H1 (cell line): ENCODE data around the gene MAML1. TPM values are rescaled to one million over a fixed set of nuclear protein-coding genes. Genes with fewer than 3 reads are reported as not detected.

Source experiments
- CTCF ChIA-PET: fragments of 300-600 bp; sonication (Branson Sonifier 250); formaldehyde crosslinking; loops from one replicate; lab custom pipeline; 2021; ENCODE audit not compliant: partially characterized antibody; lab: Charles Lee
- POLR2A ChIA-PET: fragments of 300-600 bp; sonication (Branson Sonifier 250); formaldehyde crosslinking; loops from one replicate; lab custom pipeline; 2021; ENCODE audit warnings: inconsistent platforms; ENCODE audit not compliant: partially characterized antibody; lab: Charles Lee
- DNase-seq, 2 experiments: peaks; one replicate each; pipeline versions ENCODE4 v3.0.0 to v3.0.0-alpha.2; 2010 to 2022; ENCODE audit warnings: low spot score in 2 of 2, low read depth in 1 of 2, mixed read lengths in 1 of 2
- FAIRE-seq: peaks from 2 replicates; lab custom pipeline; 2011; peaks lifted over from hg19 to GRCh38; lab: Jason Lieb, UNC
- H2AFZ ChIP-seq: 2 replicates; pipeline ENCODE4 v1.8.1; 2012; ENCODE audit warnings: low read length, inconsistent platforms
- H2AK5ac ChIP-seq: 2 replicates; pipeline ENCODE4 v1.6.1; 2013; ENCODE audit warnings: low read depth, low read length
- H2BK120ac ChIP-seq: replicated peaks from 2 replicates; pipeline ENCODE3; 2013; ENCODE audit warnings: low read depth, low read length, inconsistent platforms
- H2BK12ac ChIP-seq: 2 replicates; pipeline ENCODE4 v1.6.1; 2013; ENCODE audit warnings: low read depth, low read length
- H2BK15ac ChIP-seq: 2 replicates; pipeline ENCODE4 v1.6.1; 2013; ENCODE audit warnings: low read length
- H2BK20ac ChIP-seq: 2 replicates; pipeline ENCODE4 v1.6.1; 2013; ENCODE audit warnings: low read length
- H2BK5ac ChIP-seq: 2 replicates; pipeline ENCODE4 v1.6.1; 2013; ENCODE audit warnings: low read depth, low read length
- H3K14ac ChIP-seq: 2 replicates; pipeline ENCODE4 v1.6.1; 2013; ENCODE audit warnings: inconsistent platforms; ENCODE audit not compliant: insufficient read length
- H3K18ac ChIP-seq: 2 replicates; pipeline ENCODE4 v1.6.1; 2013; ENCODE audit warnings: low read length; ENCODE audit errors: extremely low read depth
- H3K23ac ChIP-seq: 2 replicates; pipeline ENCODE4 v1.6.1; 2013; ENCODE audit warnings: inconsistent platforms; ENCODE audit not compliant: insufficient read length
- H3K23me2 ChIP-seq: 2 replicates; pipeline ENCODE4 v1.6.1; 2013; ENCODE audit warnings: low read depth, low read length
- H3K27ac ChIP-seq: 2 replicates; pipeline ENCODE4 v1.6.1; 2011; ENCODE audit warnings: low read depth, low read length, inconsistent platforms
- H3K27me3 ChIP-seq, 4 experiments: replicated peaks in 1 of 4; 1 replicate in 1 of 4; 2 replicates in 3 of 4; pipeline versions ENCODE4 v1.6.1 to v1.8.1; 2011 to 2013; ENCODE audit warnings: low read length in 3 of 4, mild to moderate bottlenecking in 3 of 4, inconsistent platforms in 2 of 4, mixed read lengths in 2 of 4, moderate library complexity in 1 of 4; ENCODE audit not compliant: control insufficient read depth in 3 of 4, insufficient read depth in 3 of 4; ENCODE audit errors: extremely low read depth in 1 of 4
- H3K36me3 ChIP-seq, 4 experiments: 2 replicates each; pipeline versions ENCODE4 v1.6.1 to v1.8.1; 2011 to 2013; ENCODE audit warnings: mild to moderate bottlenecking in 4 of 4, low read length in 3 of 4, moderate library complexity in 2 of 4, control low read depth in 1 of 4, inconsistent platforms in 1 of 4; ENCODE audit not compliant: insufficient read depth in 4 of 4, control insufficient read depth in 2 of 4
- H3K4ac ChIP-seq: replicated peaks from 2 replicates; pipeline ENCODE3; 2013; ENCODE audit warnings: low read length, low read depth, mixed read lengths, inconsistent platforms; ENCODE audit not compliant: insufficient read length
- H3K4me1 ChIP-seq, 4 experiments: replicated peaks in 1 of 4; 1 replicate in 1 of 4; 2 replicates in 3 of 4; pipeline versions ENCODE4 v1.6.1 to v1.8.1; 2011 to 2013; ENCODE audit warnings: low read length in 3 of 4, inconsistent platforms in 2 of 4, mixed read lengths in 1 of 4; ENCODE audit not compliant: insufficient read depth in 4 of 4, control insufficient read depth in 3 of 4
- H3K4me2 ChIP-seq, 2 experiments: 2 replicates each; pipeline versions ENCODE4 v1.6.1 to v1.8.1; 2011 to 2013; ENCODE audit warnings: low read depth in 2 of 2, low read length in 2 of 2, control low read depth in 1 of 2, inconsistent platforms in 1 of 2, mild to moderate bottlenecking in 1 of 2; ENCODE audit not compliant: insufficient read depth in 1 of 2
- H3K4me3 ChIP-seq, 4 experiments: fragments of 200-600, 300-600 bp in 1 of 4; sonication (generic), shearing (Covaris generic), sonication (Bioruptor Twin) in 1 of 4; 2 replicates each; pipeline versions ENCODE4 v1.5.1 to v1.8.1; 2011 to 2016; ENCODE audit warnings: low read length in 4 of 4, low read depth in 3 of 4, control low read depth in 2 of 4, inconsistent platforms in 2 of 4, mild to moderate bottlenecking in 2 of 4, mixed read lengths in 1 of 4, moderate library complexity in 1 of 4; ENCODE audit not compliant: insufficient read depth in 2 of 4; ENCODE audit errors: extremely low read depth in 1 of 4
- H3K56ac ChIP-seq: replicated peaks from 2 replicates; pipeline ENCODE3; 2013; ENCODE audit warnings: low read depth, mild to moderate bottlenecking, mixed read lengths, low read length, inconsistent platforms; ENCODE audit not compliant: insufficient read length
- H3K79me1 ChIP-seq: 2 replicates; pipeline ENCODE4 v1.6.1; 2013; ENCODE audit warnings: low read depth, low read length, control low read depth
- H3K79me2 ChIP-seq, 2 experiments: 2 replicates each; pipeline versions ENCODE4 v1.6.1 to v1.8.1; 2012 to 2013; ENCODE audit warnings: low read length in 2 of 2, mild to moderate bottlenecking in 2 of 2, inconsistent platforms in 1 of 2; ENCODE audit not compliant: insufficient read depth in 2 of 2, control insufficient read depth in 1 of 2
- H3K9ac ChIP-seq, 4 experiments: replicated peaks in 1 of 4; 1 replicate in 1 of 4; 2 replicates in 3 of 4; pipeline versions ENCODE4 v1.6.1 to v1.8.1; 2011 to 2013; ENCODE audit warnings: low read depth in 3 of 4, low read length in 3 of 4, control low read depth in 2 of 4, mild to moderate bottlenecking in 2 of 4, moderate library complexity in 2 of 4, inconsistent platforms in 1 of 4; ENCODE audit errors: extremely low read depth in 1 of 4
- H3K9me3 ChIP-seq, 2 experiments: 2 replicates each; pipeline versions ENCODE4 v1.6.1 to v1.8.1; 2012 to 2013; ENCODE audit warnings: mild to moderate bottlenecking in 2 of 2, moderate library complexity in 2 of 2, control low read depth in 1 of 2, inconsistent platforms in 1 of 2, low read depth in 1 of 2, low read length in 1 of 2, mixed read lengths in 1 of 2; ENCODE audit not compliant: insufficient read depth in 2 of 2
- H4K20me1 ChIP-seq, 2 experiments: replicated peaks in 1 of 2; 2 replicates each; pipeline versions ENCODE3 to v1.8.1; 2011 to 2013; ENCODE audit warnings: inconsistent platforms in 2 of 2, low read length in 2 of 2, mild to moderate bottlenecking in 1 of 2; ENCODE audit not compliant: insufficient read depth in 2 of 2, control insufficient read depth in 1 of 2
- H4K5ac ChIP-seq: 2 replicates; pipeline ENCODE4 v1.6.1; 2013; ENCODE audit warnings: low read length, low read depth, mixed read lengths, inconsistent platforms; ENCODE audit not compliant: insufficient read length
- H4K8ac ChIP-seq: 2 replicates; pipeline ENCODE4 v1.8.0; 2013; ENCODE audit warnings: mild to moderate bottlenecking, moderate library complexity, low read length, inconsistent platforms; ENCODE audit not compliant: insufficient read depth; ENCODE audit errors: extremely low read depth
- H4K91ac ChIP-seq: replicated peaks from 2 replicates; pipeline ENCODE3; 2013; ENCODE audit warnings: low read length, mixed read lengths, inconsistent platforms; ENCODE audit not compliant: insufficient read length
- BRCA1 ChIP-seq: IDR thresholded peaks from 2 replicates; pipeline ENCODE4 v1.6.1; 2012; ENCODE audit warnings: low read depth, low read length, improper control_type of control experiment
- CREB1 ChIP-seq: IDR thresholded peaks from 2 replicates; pipeline ENCODE4 v1.6.1; 2012; ENCODE audit warnings: inconsistent platforms
- CTCF ChIP-seq, 3 experiments: IDR thresholded peaks; 1 replicate in 2 of 3; 2 replicates in 1 of 3; pipeline versions ENCODE4 v1.5.1 to v1.6.1; 2011; ENCODE audit warnings: low read length in 3 of 3, mild to moderate bottlenecking in 3 of 3, inconsistent platforms in 2 of 3, low read depth in 1 of 3, moderate library complexity in 1 of 3; ENCODE audit not compliant: insufficient read depth in 1 of 3; ENCODE audit errors: control extremely low read depth in 1 of 3
- FOSL1 ChIP-seq: IDR thresholded peaks from 2 replicates; pipeline ENCODE4 v1.6.1; 2011; ENCODE audit warnings: mild to moderate bottlenecking, low read depth, low read length, moderate library complexity; ENCODE audit not compliant: insufficient read depth
- KDM4A ChIP-seq: IDR thresholded peaks from one replicate; pipeline ENCODE4 v1.7.1; 2012; ENCODE audit warnings: low read depth, mild to moderate bottlenecking, moderate library complexity, low read length, inconsistent platforms; ENCODE audit not compliant: severe bottlenecking
- SP4 ChIP-seq: IDR thresholded peaks from 2 replicates; pipeline ENCODE4 v1.6.1; 2012; ENCODE audit warnings: low read length, inconsistent platforms
- SUZ12 ChIP-seq: fragments of 200-600 bp; sonication (generic); IDR thresholded peaks from 2 replicates; pipeline ENCODE4 v1.6.1; 2012; ENCODE audit warnings: mild to moderate bottlenecking, inconsistent platforms, low read length, moderate library complexity, mixed read lengths
- YY1 ChIP-seq: IDR thresholded peaks from 2 replicates; pipeline ENCODE4 v1.6.1; 2011; ENCODE audit warnings: low read depth, mild to moderate bottlenecking, low read length
- WGBS, 2 experiments: shearing (Covaris generic) in 1 of 2; methylation state at CpG; one replicate each; pipeline versions ENCODE4 v1.1.6 to v1.1.7; 2013 to 2015; ENCODE audit warnings: low lambda C conversion rate in 2 of 2, mixed read lengths in 2 of 2, inconsistent platforms in 1 of 2, low coverage in 1 of 2, missing lambda C conversion rate in 1 of 2; ENCODE audit not compliant: insufficient replicate concordance in 2 of 2, insufficient coverage in 1 of 2, insufficient read length in 1 of 2; ENCODE audit errors: extremely low coverage in 1 of 2, missing lambda C conversion rate in 1 of 2; 5-methylcytosine and 5-hydroxymethylcytosine counted together
- polyA plus RNA-seq, 7 experiments: library from polyadenylated mRNA; depleted of rRNA in 3 of 7; stranded (reverse) in 5 of 7; unstranded in 2 of 7; fragments of >200 nt in 5 of 7; fragments of 200-250 nt in 2 of 7; gene quantifications; 1 replicate in 5 of 7; 2 replicates in 1 of 7; 4 replicates in 1 of 7; pipeline versions ENCODE4 v1.2.1 to v1.2.3, GENCODE V29; 2011 to 2013; ENCODE audit warnings: missing spikeins in 2 of 7, mixed read lengths in 2 of 7
- total RNA-seq: library from RNA; stranded (reverse); fragmentation: NEBNext Ultra II Directional; extraction: Animal tissue kit (Norgen Biotek cat#: 25700); gene quantifications from 2 replicates; pipeline ENCODE4 v1.2.1, GENCODE V29; 2021

The MAML1 gene
- total and polyA plus RNA-seq, 2 of the 8 experiments (the other 6 are each of a cell fraction or from before 2014, with no cell fraction given): 17.1 to 41.9 TPM

GRCh38 chr5:179727106-179727505, 5.5 kb upstream of the MAML1 start:
- POLR2A ChIA-PET: interaction anchor here (1.0 to 7.4 kb wide), 3 partner anchors 10 to 24 kb away, joined by 3 to 60 read pairs (median 28); no protein-coding TSS in a partner anchor

More at GRCh38 chr5:179727106-179727505, 5.5 kb upstream of the MAML1 start:
- no peak overlapping the region for H3K4me3 ChIP-seq
- H2AK5ac ChIP-seq: no peak overlapping the region
- H3K23ac ChIP-seq: no peak overlapping the region
- no peak overlapping the region for H3K4ac ChIP-seq
- H2AFZ ChIP-seq: no peak overlapping the region
- no peaks in the 10 kb centered on the region; the same call in none of the 2 replicates for H3K79me1 ChIP-seq
- H2BK15ac ChIP-seq: no peak overlapping the region
- H2BK5ac ChIP-seq: no peak overlapping the region
- H3K9ac ChIP-seq: no peak overlapping the region
- CTCF ChIA-PET: interaction anchor here (1.0 kb wide), 1 partner anchor 23 kb away, joined by 3 read pairs; no protein-coding TSS in a partner anchor
- no peak overlapping the region for H4K5ac ChIP-seq
- no peak overlapping the region for H2BK120ac ChIP-seq
- no peak overlapping the region for H3K14ac ChIP-seq
- H3K9me3 ChIP-seq: no peaks in the 10 kb centered on the region
- TF ChIP-seq KDM4A: no peak
- no peak for TF ChIP-seq YY1
- no peak for TF ChIP-seq CREB1
- no peak for TF ChIP-seq SP4
- TF ChIP-seq FOSL1: no peak
- TF ChIP-seq CTCF (IDR thresholded peaks at IDR 0.05; ENCODE audit: control extremely low read depth in 1 of 3, insufficient read depth in 1 of 3, low read depth in 1 of 3, low read length in 3 of 3): no peak
- TF ChIP-seq BRCA1: no peak
- no peak for TF ChIP-seq SUZ12
- no peak for FAIRE-seq
- H4K91ac ChIP-seq: no peak overlapping the region
- H4K8ac ChIP-seq: no peak overlapping the region
- no peak overlapping the region for H3K18ac ChIP-seq
- peaks cover 0 to 2% of the 10 kb centered on the region in 2 experiments for H4K20me1 ChIP-seq
- no peak overlapping the region for H3K4me2 ChIP-seq
- WGBS, 2 experiments: 92% methylated on average over 6 of the region's 6 CpGs; no CpG with 5 or more reads in 1 of the 2 experiments
- H2BK12ac ChIP-seq: no peak overlapping the region
- H3K27me3 ChIP-seq: no peaks in the 10 kb centered on the region
- H3K27ac ChIP-seq: no peak overlapping the region
- H3K23me2 ChIP-seq: no peaks in the 10 kb centered on the region
- peaks cover 0 to 2% (median 1%) of the 10 kb centered on the region in 4 experiments; a peak in 2 of 7 replicates for H3K4me1 ChIP-seq
- no peak for DNase-seq
- peaks cover 52 to 87% (median 68%) of the 10 kb centered on the region in 4 experiments for H3K36me3 ChIP-seq
- H3K56ac ChIP-seq: no peak overlapping the region
- peaks cover 0 to 2% of the 10 kb centered on the region in 2 experiments; a peak in 1 of 4 replicates for H3K79me2 ChIP-seq
- H2BK20ac ChIP-seq: no peak overlapping the region
